Measurements from ENCODE around the gene OAT. TPM values are rescaled to one million over a fixed set of nuclear protein-coding genes. Genes with fewer than 3 reads are reported as not detected.

The OAT gene
- 67.6 to 95.5 TPM (median 72.1 TPM) in 5 replicates for total RNA-seq (2022; extraction: Qiagen RNA extraction; ENCODE audit: low read depth)

DNA sequence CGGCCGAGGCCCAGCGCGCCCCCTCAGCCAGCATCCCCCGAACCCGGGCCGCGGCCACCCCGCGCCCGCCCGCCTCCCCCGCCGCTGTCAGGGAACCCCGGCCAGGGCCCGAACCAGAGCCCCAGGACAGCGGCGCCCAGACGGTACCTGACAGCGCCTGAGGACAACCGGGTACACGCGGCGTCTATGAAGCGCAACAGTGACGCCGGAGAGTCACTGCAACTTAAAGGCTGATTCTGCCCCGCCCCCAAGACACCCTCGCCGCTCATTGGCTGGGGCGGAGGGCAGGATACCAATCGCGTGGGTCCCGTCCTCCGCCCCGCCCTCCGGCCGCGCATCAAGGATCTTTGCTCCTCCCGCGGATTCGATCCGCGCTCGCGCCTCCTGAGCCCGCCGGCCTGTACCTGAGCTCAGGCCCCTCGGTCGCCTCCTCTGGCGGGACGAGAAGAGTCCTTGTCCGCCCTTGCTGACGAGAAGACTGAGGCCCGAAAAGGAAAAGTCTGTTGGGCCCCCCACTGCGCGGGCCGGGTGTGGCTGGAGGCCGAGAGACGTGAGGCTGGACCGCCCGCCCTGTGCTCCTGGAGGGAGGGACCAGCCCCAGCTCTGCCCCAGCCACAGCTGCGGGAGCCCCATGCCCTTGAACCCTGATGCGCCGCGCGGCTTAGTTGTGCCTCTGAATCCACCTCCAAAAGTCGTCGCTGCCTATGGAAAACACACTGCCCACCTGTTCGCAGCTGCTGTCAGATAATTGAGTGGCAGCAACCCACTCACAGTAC lies at the start of gene OAT:
Gene OAT, minus strand, starts transcription at position 198 of the 776 bp plus-strand sequence. CDS start 6,752 bp downstream, outside the sequence.

GRCh38 chr10:124461642-124462347 lies 43.1 kb upstream of the OAT start, which contains the start of gene LHPP:
Gene LHPP (plus strand): TSS chr10:124461823. CDS start chr10:124461863, 40 bp downstream.

GRCh38 chr10:124450012-124450782 lies 31.5 kb upstream of the OAT start, which contains the start of gene NKX1-2:
Gene NKX1-2 (minus strand): TSS chr10:124450035. CDS start chr10:124449943, 92 bp downstream.

Other genes starting within 250 kb of the OAT start
- gene NKX1-2, start 31.1 kb upstream of the OAT start, total RNA-seq (2022; extraction: Qiagen RNA extraction; ENCODE audit: low read depth) = 0.03 TPM in 1 of 5 replicates, not detected in the others
- gene LHPP, start 42.9 kb upstream of the OAT start, total RNA-seq (2022; extraction: Qiagen RNA extraction; ENCODE audit: low read depth) = 11.3 to 12.9 TPM (median 11.6 TPM) in 5 replicates

Data from A549 treated with CpdA at 1 μM for 4 hours (cell line).